ENCODE data around the gene ABHD16B.
A peak's percentile ranks its signal among the peaks of the same experiment; 100 is the strongest.

ABHD16B gene

GRCh38 chr20:63895952-63896263 is 34.6 kb downstream of the ABHD16B start:
- H3K36me3 ChIP-seq (ENCODE audit: insufficient read depth, low read length), result peaks cover 7% of the 10 kb centered on the region; the same call in 1 of the 2 replicates
- H3K4me1 ChIP-seq (ENCODE audit: insufficient read depth, low read length, poor library complexity, severe bottlenecking), result peaks cover 27% of the 10 kb centered on the region
- TF ChIP-seq EZH2phosphoT487 (IDR thresholded peaks at IDR 0.05; ENCODE audit: borderline replicate concordance), result no peak
- no peak for TF ChIP-seq CTCF (conservative IDR thresholded peaks at IDR 0.05; ENCODE audit: low read length)
- peak overlapping the region; percentile 85 for H3K9ac ChIP-seq (ENCODE audit: low read depth, low read length, poor library complexity, severe bottlenecking)
- peak overlapping the region; percentile 85 for H3K4me3 ChIP-seq (ENCODE audit: low read length, poor library complexity, severe bottlenecking)
- H3K27me3 ChIP-seq (ENCODE audit: insufficient read depth, low read length, poor library complexity, severe bottlenecking), result no peaks in the 10 kb centered on the region
- H3K9me3 ChIP-seq (ENCODE audit: insufficient read depth, low read depth, low read length), result no peaks in the 10 kb centered on the region
- peaks cover 56% of the 10 kb centered on the region for H3K79me2 ChIP-seq (ENCODE audit: insufficient read depth, low read length)
- no peak overlapping the region for H2AFZ ChIP-seq (ENCODE audit: low read length)
- peaks cover 12% of the 10 kb centered on the region; the same call in 1 of the 2 replicates for H3F3A ChIP-seq (ENCODE audit: low read depth)
- peaks cover 45% of the 10 kb centered on the region for H4K20me1 ChIP-seq (ENCODE audit: insufficient read depth, low read length, poor library complexity, severe bottlenecking)
- no peaks in the 10 kb centered on the region for H3K9me2 ChIP-seq (replicated peaks; ENCODE audit: low read depth, low read length)
- H3K4me2 ChIP-seq (ENCODE audit: low read depth, low read length, poor library complexity, severe bottlenecking), result peak overlapping the region; percentile 90

GRCh38 chr20:63896264-63897105 is 35.2 kb downstream of the ABHD16B start:
- Histone ChIP-seq H3K79me2 (ENCODE audit: insufficient read depth, low read length) (peaks cover 61% of the 10 kb centered on the region), H3K4me1 (ENCODE audit: insufficient read depth, low read length, poor library complexity, severe bottlenecking) (peaks cover 27% of the 10 kb centered on the region), H3K9me2 (replicated peaks; ENCODE audit: low read depth, low read length) (no peaks in the 10 kb centered on the region), H4K20me1 (ENCODE audit: insufficient read depth, low read length, poor library complexity, severe bottlenecking) (peaks cover 45% of the 10 kb centered on the region), H3K4me2 (ENCODE audit: low read depth, low read length, poor library complexity, severe bottlenecking) (peak overlapping the region; percentile 90), H3K27me3 (ENCODE audit: insufficient read depth, low read length, poor library complexity, severe bottlenecking) (no peaks in the 10 kb centered on the region), H2AFZ (ENCODE audit: low read length) (no peak overlapping the region), H3K9me3 (ENCODE audit: insufficient read depth, low read depth, low read length) (no peaks in the 10 kb centered on the region), H3K36me3 (ENCODE audit: insufficient read depth, low read length) (peaks cover 3% of the 10 kb centered on the region; the same call in 1 of the 2 replicates), H3F3A (ENCODE audit: low read depth) (peaks cover 12% of the 10 kb centered on the region; the same call in 1 of the 2 replicates), H3K9ac (ENCODE audit: low read depth, low read length, poor library complexity, severe bottlenecking) (peak overlapping the region; percentile 85), H3K4me3 (ENCODE audit: low read length, poor library complexity, severe bottlenecking) (peak overlapping the region; percentile 85)
- no peak for TF ChIP-seq CTCF (conservative IDR thresholded peaks at IDR 0.05; ENCODE audit: low read length)
- TF ChIP-seq EZH2phosphoT487 (IDR thresholded peaks at IDR 0.05; ENCODE audit: borderline replicate concordance), result no peak

GRCh38 chr20:63897978-63898561 is 36.8 kb downstream of the ABHD16B start:
- Histone ChIP-seq H2AFZ (ENCODE audit: low read length) (no peak overlapping the region), H3K4me2 (ENCODE audit: low read depth, low read length, poor library complexity, severe bottlenecking) (peak overlapping the region; percentile 90), H3K9me2 (replicated peaks; ENCODE audit: low read depth, low read length) (no peaks in the 10 kb centered on the region), H3K9me3 (ENCODE audit: insufficient read depth, low read depth, low read length) (no peaks in the 10 kb centered on the region), H3K27me3 (ENCODE audit: insufficient read depth, low read length, poor library complexity, severe bottlenecking) (no peaks in the 10 kb centered on the region), H3K79me2 (ENCODE audit: insufficient read depth, low read length) (peaks cover 71% of the 10 kb centered on the region), H3K4me1 (ENCODE audit: insufficient read depth, low read length, poor library complexity, severe bottlenecking) (peaks cover 29% of the 10 kb centered on the region), H3F3A (ENCODE audit: low read depth) (peaks cover 12% of the 10 kb centered on the region; the same call in 1 of the 2 replicates), H3K36me3 (ENCODE audit: insufficient read depth, low read length) (no peaks in the 10 kb centered on the region), H3K4me3 (ENCODE audit: low read length, poor library complexity, severe bottlenecking) (no peak overlapping the region), H4K20me1 (ENCODE audit: insufficient read depth, low read length, poor library complexity, severe bottlenecking) (peaks cover 49% of the 10 kb centered on the region), H3K9ac (ENCODE audit: low read depth, low read length, poor library complexity, severe bottlenecking) (peak overlapping the region; percentile 6)
- TF ChIP-seq CTCF (conservative IDR thresholded peaks at IDR 0.05; ENCODE audit: low read length) (no peak), EZH2phosphoT487 (IDR thresholded peaks at IDR 0.05; ENCODE audit: borderline replicate concordance) (no peak)
